ENCODE results near the gene B3GNT5. TPM values are rescaled to one million over a fixed set of nuclear protein-coding genes. Genes with fewer than 3 reads are reported as not detected.
"Not testable (repeated sequence)": the region's sequence is repeated elsewhere in the genome, so short reads cannot be mapped to it uniquely, and the experiment has no call there.

Gene B3GNT5
- total RNA-seq, 1 experiment from 2014 or later, result 0.21 TPM

GRCh38 chr3:183226333-183226890, 26.6 kb upstream of the B3GNT5 start:
- in situ Hi-C loops (cut with HindIII; ENCODE audit: low pct_unique_long_range_greater_than_20kb, low sequenced_read_pairs), result no loop called here

GRCh38 chr3:183227586-183227985, 25.5 kb upstream of the B3GNT5 start:
- in situ Hi-C loops (cut with HindIII; ENCODE audit: low pct_unique_long_range_greater_than_20kb, low sequenced_read_pairs), result no loop called here

More at GRCh38 chr3:183226333-183226890, 26.6 kb upstream of the B3GNT5 start:
- no peak for DNase-seq (ENCODE audit: low read depth, low spot score)

GRCh38 chr3:183229178-183229577, 23.9 kb upstream of the B3GNT5 start:
- in situ Hi-C loops (cut with HindIII; ENCODE audit: low pct_unique_long_range_greater_than_20kb, low sequenced_read_pairs), result no loop called here
- DNase-seq (ENCODE audit: low read depth, low spot score), result no peak

More at GRCh38 chr3:183227586-183227985, 25.5 kb upstream of the B3GNT5 start:
- no peak for DNase-seq (ENCODE audit: low read depth, low spot score)

GRCh38 chr3:183230251-183230650, 22.8 kb upstream of the B3GNT5 start:
- in situ Hi-C loops (cut with HindIII; ENCODE audit: low pct_unique_long_range_greater_than_20kb, low sequenced_read_pairs); DNase-seq (ENCODE audit: low read depth, low spot score): not testable (repeated sequence)

- no peak for DNase-seq (ENCODE audit: low read depth, low spot score)
- in situ Hi-C loops (cut with HindIII; ENCODE audit: low pct_unique_long_range_greater_than_20kb, low sequenced_read_pairs), result no loop called here
Measured at GRCh38 chr3:183230826-183231225, 22.2 kb upstream of the B3GNT5 start.

- in situ Hi-C loops (cut with HindIII; ENCODE audit: low pct_unique_long_range_greater_than_20kb, low sequenced_read_pairs), result no loop called here
- DNase-seq (ENCODE audit: low read depth, low spot score), result peak; percentile 94
Measured at GRCh38 chr3:183233966-183234365, 19.1 kb upstream of the B3GNT5 start.

GRCh38 chr3:183239046-183239445, 14.0 kb upstream of the B3GNT5 start:
- no peak for DNase-seq (ENCODE audit: low read depth, low spot score)
- in situ Hi-C loops (cut with HindIII; ENCODE audit: low pct_unique_long_range_greater_than_20kb, low sequenced_read_pairs), result no loop called here

- in situ Hi-C loops (cut with HindIII; ENCODE audit: low pct_unique_long_range_greater_than_20kb, low sequenced_read_pairs), result no loop called here
Measured at GRCh38 chr3:183242431-183242830, 10.6 kb upstream of the B3GNT5 start.

GRCh38 chr3:183244219-183244618, 8.8 kb upstream of the B3GNT5 start:
- DNase-seq (ENCODE audit: low read depth, low spot score), result peak; percentile 51
- in situ Hi-C loops (cut with HindIII; ENCODE audit: low pct_unique_long_range_greater_than_20kb, low sequenced_read_pairs), result no loop called here

More at GRCh38 chr3:183242431-183242830, 10.6 kb upstream of the B3GNT5 start:
- no peak for DNase-seq (ENCODE audit: low read depth, low spot score)

GRCh38 chr3:183244981-183245476, 8.0 kb upstream of the B3GNT5 start:
- in situ Hi-C loops (cut with HindIII; ENCODE audit: low pct_unique_long_range_greater_than_20kb, low sequenced_read_pairs), result no loop called here

GRCh38 chr3:183247011-183247589, 6.0 kb upstream of the B3GNT5 start:
- in situ Hi-C loops (cut with HindIII; ENCODE audit: low pct_unique_long_range_greater_than_20kb, low sequenced_read_pairs), result no loop called here
- no peak for DNase-seq (ENCODE audit: low read depth, low spot score)

More at GRCh38 chr3:183244981-183245476, 8.0 kb upstream of the B3GNT5 start:
- no peak for DNase-seq (ENCODE audit: low read depth, low spot score)

GRCh38 chr3:183249006-183249718, 3.9 kb upstream of the B3GNT5 start:
- no peak for DNase-seq (ENCODE audit: low read depth, low spot score)
- in situ Hi-C loops (cut with HindIII; ENCODE audit: low pct_unique_long_range_greater_than_20kb, low sequenced_read_pairs), result no loop called here

GRCh38 chr3:183252118-183252782, 803 bp upstream of the B3GNT5 start:
- DNase-seq (ENCODE audit: low read depth, low spot score), result no peak
- in situ Hi-C loops (cut with HindIII; ENCODE audit: low pct_unique_long_range_greater_than_20kb, low sequenced_read_pairs), result no loop called here

GRCh38 chr3:183253528-183254486, 754 bp downstream of the B3GNT5 start:
- DNase-seq (ENCODE audit: low read depth, low spot score), result no peak
- in situ Hi-C loops (cut with HindIII; ENCODE audit: low pct_unique_long_range_greater_than_20kb, low sequenced_read_pairs), result no loop called here

GRCh38 chr3:183254487-183255347, 1.7 kb downstream of the B3GNT5 start:
- DNase-seq (ENCODE audit: low read depth, low spot score), result no peak
- in situ Hi-C loops (cut with HindIII; ENCODE audit: low pct_unique_long_range_greater_than_20kb, low sequenced_read_pairs), result no loop called here

- no peak for DNase-seq (ENCODE audit: low read depth, low spot score)
- in situ Hi-C loops (cut with HindIII; ENCODE audit: low pct_unique_long_range_greater_than_20kb, low sequenced_read_pairs), result no loop called here
Measured at GRCh38 chr3:183255348-183255730, 2.3 kb downstream of the B3GNT5 start.
